Mesendoderm (in vitro differentiated cells): Measurements from ENCODE around the gene BFSP2.

ENCODE experiments used
- DNase-seq: peaks from one replicate; pipeline ENCODE4 v3.0.0; 2013
- H2AK5ac ChIP-seq: 2 replicates; pipeline ENCODE4 v1.6.1; 2013; ENCODE audit warnings: low read length, inconsistent platforms
- H2BK120ac ChIP-seq: 2 replicates; pipeline ENCODE4 v1.6.1; 2013; ENCODE audit warnings: low read depth, mild to moderate bottlenecking, low read length, moderate library complexity, mixed read lengths
- H2BK15ac ChIP-seq: replicated peaks from 2 replicates; pipeline ENCODE4 v1.6.1; 2013; ENCODE audit warnings: low read depth, mild to moderate bottlenecking, moderate library complexity
- H2BK5ac ChIP-seq: 2 replicates; pipeline ENCODE4 v1.6.1; 2013; ENCODE audit warnings: low read length, inconsistent platforms
- H3K18ac ChIP-seq: 2 replicates; pipeline ENCODE4 v1.6.1; 2013; ENCODE audit warnings: mild to moderate bottlenecking, low read length, mixed read lengths
- H3K23ac ChIP-seq: one replicate; pipeline ENCODE4 v1.6.1; 2013; ENCODE audit warnings: low read length
- H3K27ac ChIP-seq: 2 replicates; pipeline ENCODE4 v1.5.1; 2013; ENCODE audit warnings: low read depth, mild to moderate bottlenecking, inconsistent platforms, low read length, moderate library complexity
- H3K27me3 ChIP-seq: 2 replicates; pipeline ENCODE4 v1.6.1; 2013; ENCODE audit warnings: low read length, control low read depth, mild to moderate bottlenecking, inconsistent platforms; ENCODE audit not compliant: insufficient read depth, poor library complexity
- H3K36me3 ChIP-seq: 2 replicates; pipeline ENCODE4 v1.6.1; 2013; ENCODE audit warnings: low read length, inconsistent platforms; ENCODE audit not compliant: control insufficient read depth, insufficient read depth
- H3K4ac ChIP-seq: one replicate; pipeline ENCODE4 v1.6.1; 2013; ENCODE audit warnings: low read depth, mild to moderate bottlenecking, low read length, moderate library complexity
- H3K4me1 ChIP-seq: 2 replicates; pipeline ENCODE4 v1.6.1; 2013; ENCODE audit warnings: low read depth, low read length, inconsistent platforms; ENCODE audit not compliant: control insufficient read depth
- H3K4me2 ChIP-seq: 2 replicates; pipeline ENCODE4 v1.6.1; 2013; ENCODE audit warnings: low read length
- H3K4me3 ChIP-seq: 2 replicates; pipeline ENCODE4 v1.5.1; 2013; ENCODE audit warnings: mild to moderate bottlenecking, low read length
- H3K56ac ChIP-seq: one replicate; pipeline ENCODE4 v1.6.1; 2013; ENCODE audit warnings: low read length
- H3K79me1 ChIP-seq: 2 replicates; pipeline ENCODE4 v1.6.1; 2013; ENCODE audit warnings: low read length, inconsistent platforms
- H3K79me2 ChIP-seq: 2 replicates; pipeline ENCODE4 v1.6.1; 2013; ENCODE audit warnings: mild to moderate bottlenecking, low read length; ENCODE audit not compliant: control insufficient read depth, insufficient read depth
- H3K9ac ChIP-seq: 2 replicates; pipeline ENCODE4 v1.6.1; 2013; ENCODE audit warnings: low read length, inconsistent platforms
- H4K5ac ChIP-seq: one replicate; pipeline ENCODE4 v1.6.1; 2013; ENCODE audit warnings: low read length
- H4K8ac ChIP-seq: one replicate; pipeline ENCODE4 v1.6.1; 2013; ENCODE audit warnings: low read depth, mild to moderate bottlenecking, control low read depth, low read length, moderate library complexity
- WGBS: extraction: QIAGEN DNeasy Blood & Tissue Kit; methylation state at CpG from one replicate; pipeline ENCODE4 v1.1.7; 2013; ENCODE audit warnings: low lambda C conversion rate, missing lambda C conversion rate; ENCODE audit not compliant: insufficient coverage; ENCODE audit errors: extremely low coverage; 5-methylcytosine and 5-hydroxymethylcytosine counted together

Gene BFSP2

DNA sequence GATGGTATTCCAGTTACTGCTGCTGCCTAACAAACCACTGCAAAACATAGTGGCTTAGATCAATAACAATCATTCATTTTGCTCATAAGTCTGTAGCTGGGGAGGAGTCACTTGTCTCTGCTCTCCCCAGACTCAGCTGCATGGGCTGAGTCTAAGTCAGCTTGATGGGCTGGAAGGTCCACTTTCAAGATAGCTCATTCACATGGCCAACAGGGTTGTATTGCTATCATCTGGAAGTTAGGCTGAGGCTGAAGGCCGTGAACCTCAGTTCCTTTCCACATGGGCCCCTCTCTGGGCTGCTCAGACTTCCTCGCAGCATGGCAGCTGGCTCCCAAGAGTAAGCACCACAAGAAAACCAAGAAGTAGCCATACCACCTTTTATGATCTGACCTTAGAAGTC, 28.7 kb upstream of the BFSP2 start:
- H3K56ac ChIP-seq: no peak overlapping the region
- H3K27me3 ChIP-seq: no peaks in the 10 kb centered on the region
- H3K4me1 ChIP-seq: peaks cover 3% of the 10 kb centered on the region
- no peak overlapping the region for H3K23ac ChIP-seq
- no peaks in the 10 kb centered on the region for H3K36me3 ChIP-seq
- no peak overlapping the region for H3K9ac ChIP-seq
- H2BK5ac ChIP-seq: no peak overlapping the region
- DNase-seq: no peak
- H3K79me1 ChIP-seq: no peaks in the 10 kb centered on the region
- H4K5ac ChIP-seq: no peak overlapping the region
- H2BK120ac ChIP-seq: no peak overlapping the region
- H3K4ac ChIP-seq: no peak overlapping the region
- no peak overlapping the region for H3K4me3 ChIP-seq
- no peak overlapping the region for H4K8ac ChIP-seq
- H2BK15ac ChIP-seq: no peak overlapping the region
- H3K27ac ChIP-seq: no peak overlapping the region
- H3K18ac ChIP-seq: no peak overlapping the region
- no peak overlapping the region for H3K4me2 ChIP-seq
- no peaks in the 10 kb centered on the region for H3K79me2 ChIP-seq
- H2AK5ac ChIP-seq: no peak overlapping the region
- WGBS: no CpG with 5 or more reads among the region's 2 CpGs

- H3K56ac ChIP-seq: no peak overlapping the region
- H4K5ac ChIP-seq: no peak overlapping the region
- H2BK15ac ChIP-seq: no peak overlapping the region
- H2BK120ac ChIP-seq: no peak overlapping the region
- H3K27me3 ChIP-seq: no peaks in the 10 kb centered on the region
- no peak overlapping the region for H3K23ac ChIP-seq
- no peak overlapping the region for H2AK5ac ChIP-seq
- no peak overlapping the region for H3K27ac ChIP-seq
- no peaks in the 10 kb centered on the region for H3K79me2 ChIP-seq
- H3K4me2 ChIP-seq: no peak overlapping the region
- no peak overlapping the region for H3K4me3 ChIP-seq
- no peak overlapping the region for H3K18ac ChIP-seq
- H3K36me3 ChIP-seq: no peaks in the 10 kb centered on the region
- WGBS: no CpG with 5 or more reads among the region's 1 CpG
- no peaks in the 10 kb centered on the region for H3K79me1 ChIP-seq
- no peak overlapping the region for H2BK5ac ChIP-seq
- H4K8ac ChIP-seq: no peak overlapping the region
- H3K4ac ChIP-seq: no peak overlapping the region
- peak; percentile 48 for DNase-seq
- H3K9ac ChIP-seq: no peak overlapping the region
- peaks cover 3% of the 10 kb centered on the region for H3K4me1 ChIP-seq
These were observed 28.2 kb upstream of the BFSP2 start for GRCh38 chr3:133371676-133372075.

DNA sequence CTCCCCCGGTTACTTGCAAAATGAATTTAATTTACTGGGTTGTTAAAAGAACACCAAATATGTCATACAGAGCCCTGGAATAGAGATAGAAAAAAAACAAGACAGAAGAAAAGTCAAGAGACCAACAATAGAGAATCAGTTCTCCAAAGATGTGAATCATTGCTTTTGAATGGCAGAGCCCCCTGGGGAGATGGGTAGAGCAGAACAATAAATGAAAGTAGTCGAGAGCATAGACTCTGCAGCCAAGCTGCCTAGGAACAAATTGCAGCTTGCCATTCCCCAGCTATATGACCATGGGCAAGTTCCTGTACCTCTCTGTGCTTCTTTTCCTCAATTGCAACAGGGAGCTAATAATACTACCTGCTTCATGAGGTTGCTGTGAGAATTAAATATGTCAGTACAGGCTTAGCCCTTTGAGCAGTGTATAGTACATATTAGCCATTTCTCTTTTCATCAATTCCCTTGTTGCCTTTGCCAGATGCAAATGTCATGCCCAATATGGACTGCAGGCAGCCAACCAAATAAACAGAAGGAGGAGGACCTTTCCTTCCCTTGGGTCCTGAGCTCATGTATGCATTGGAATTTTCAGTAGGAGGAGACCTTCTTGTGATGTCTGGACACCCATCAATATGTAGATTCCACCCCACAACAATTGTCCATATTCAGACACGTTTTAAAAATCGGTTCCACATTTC, 25.0 kb upstream of the BFSP2 start:
- H4K5ac ChIP-seq: no peak overlapping the region
- H2BK15ac ChIP-seq: no peak overlapping the region
- H3K27me3 ChIP-seq: no peaks in the 10 kb centered on the region
- no peak overlapping the region for H4K8ac ChIP-seq
- no peak overlapping the region for H3K23ac ChIP-seq
- H3K36me3 ChIP-seq: no peaks in the 10 kb centered on the region
- no peak overlapping the region for H3K27ac ChIP-seq
- H2BK5ac ChIP-seq: no peak overlapping the region
- no CpG with 5 or more reads among the region's 4 CpGs for WGBS
- H3K4me2 ChIP-seq: no peak overlapping the region
- no peak for DNase-seq
- no peak overlapping the region for H3K4ac ChIP-seq
- H3K56ac ChIP-seq: no peak overlapping the region
- H3K18ac ChIP-seq: no peak overlapping the region
- no peaks in the 10 kb centered on the region for H3K79me1 ChIP-seq
- H2AK5ac ChIP-seq: no peak overlapping the region
- peaks cover 3% of the 10 kb centered on the region for H3K4me1 ChIP-seq
- H3K9ac ChIP-seq: no peak overlapping the region
- H3K4me3 ChIP-seq: no peak overlapping the region
- no peak overlapping the region for H2BK120ac ChIP-seq
- H3K79me2 ChIP-seq: no peaks in the 10 kb centered on the region

GRCh38 chr3:133375403-133375745, 24.5 kb upstream of the BFSP2 start:
- Histone ChIP-seq H3K27ac (no peak overlapping the region), H3K79me2 (no peaks in the 10 kb centered on the region), H3K9ac (no peak overlapping the region), H2BK15ac (no peak overlapping the region), H3K79me1 (no peaks in the 10 kb centered on the region), H3K23ac (no peak overlapping the region), H3K36me3 (no peaks in the 10 kb centered on the region), H4K8ac (no peak overlapping the region), H3K56ac (no peak overlapping the region), H3K4ac (no peak overlapping the region), H2BK120ac (no peak overlapping the region), H3K18ac (no peak overlapping the region), H2BK5ac (no peak overlapping the region), H3K27me3 (no peaks in the 10 kb centered on the region), H3K4me1 (peaks cover 3% of the 10 kb centered on the region), H3K4me2 (no peak overlapping the region), H2AK5ac (no peak overlapping the region), H3K4me3 (no peak overlapping the region), H4K5ac (no peak overlapping the region)
- no peak for DNase-seq

GRCh38 chr3:133376810-133377209, 23.0 kb upstream of the BFSP2 start:
- no peak overlapping the region for H4K5ac ChIP-seq
- H2AK5ac ChIP-seq: no peak overlapping the region
- no peak overlapping the region for H3K18ac ChIP-seq
- no peaks in the 10 kb centered on the region for H3K79me1 ChIP-seq
- no peaks in the 10 kb centered on the region for H3K27me3 ChIP-seq
- no peak overlapping the region for H2BK120ac ChIP-seq
- no peak overlapping the region for H3K4me2 ChIP-seq
- H3K4me3 ChIP-seq: no peak overlapping the region
- H3K79me2 ChIP-seq: no peaks in the 10 kb centered on the region
- H3K4ac ChIP-seq: no peak overlapping the region
- no peak overlapping the region for H3K56ac ChIP-seq
- peaks cover 3% of the 10 kb centered on the region for H3K4me1 ChIP-seq
- H3K23ac ChIP-seq: no peak overlapping the region
- H3K9ac ChIP-seq: no peak overlapping the region
- WGBS: no CpG with 5 or more reads among the region's 6 CpGs
- H4K8ac ChIP-seq: no peak overlapping the region
- DNase-seq: peak; percentile 50
- H2BK5ac ChIP-seq: no peak overlapping the region
- H3K27ac ChIP-seq: no peak overlapping the region
- H3K36me3 ChIP-seq: no peaks in the 10 kb centered on the region
- no peak overlapping the region for H2BK15ac ChIP-seq

DNA sequence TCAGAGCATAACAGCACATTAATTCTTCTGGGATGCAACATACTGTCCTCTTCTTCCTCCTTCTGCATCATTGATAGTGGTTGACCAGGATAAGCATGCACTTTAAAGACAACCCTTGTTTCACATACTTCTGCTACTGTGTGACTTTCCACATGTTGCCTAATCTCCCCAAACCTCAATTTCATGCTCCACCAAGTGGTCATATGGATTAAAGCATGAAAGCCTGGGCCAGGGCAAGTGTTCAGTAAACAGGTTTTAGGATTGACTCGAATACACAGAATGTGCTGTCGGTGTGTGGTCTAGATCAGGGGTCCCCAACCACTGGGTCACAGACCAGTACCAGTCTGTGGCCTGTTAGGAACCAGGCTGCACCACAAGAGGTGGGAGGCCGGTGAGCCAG, 22.5 kb upstream of the BFSP2 start:
- no peak overlapping the region for H3K9ac ChIP-seq
- no peak overlapping the region for H3K18ac ChIP-seq
- H3K4ac ChIP-seq: no peak overlapping the region
- H3K23ac ChIP-seq: no peak overlapping the region
- H2BK15ac ChIP-seq: no peak overlapping the region
- H3K79me2 ChIP-seq: no peaks in the 10 kb centered on the region
- H2BK5ac ChIP-seq: no peak overlapping the region
- no peak overlapping the region for H2AK5ac ChIP-seq
- no peak overlapping the region for H3K56ac ChIP-seq
- H4K5ac ChIP-seq: no peak overlapping the region
- H3K4me1 ChIP-seq: peaks cover under 1% of the 10 kb centered on the region
- no CpG with 5 or more reads among the region's 3 CpGs for WGBS
- peak; percentile 64 for DNase-seq
- H3K27me3 ChIP-seq: no peaks in the 10 kb centered on the region
- H3K4me2 ChIP-seq: no peak overlapping the region
- H4K8ac ChIP-seq: no peak overlapping the region
- H3K36me3 ChIP-seq: no peaks in the 10 kb centered on the region
- no peak overlapping the region for H3K27ac ChIP-seq
- H3K4me3 ChIP-seq: no peak overlapping the region
- no peaks in the 10 kb centered on the region for H3K79me1 ChIP-seq
- H2BK120ac ChIP-seq: no peak overlapping the region
